Thyroid gland (tissue), 4 donors: ENCODE results near the gene TACR1. TPM values are rescaled to one million over a fixed set of nuclear protein-coding genes. Genes with fewer than 3 reads are reported as not detected.

Source experiments
- DNase-seq, 2 donors: peaks; one replicate each; pipeline ENCODE4 v3.0.0-alpha.2; 2019
- H3K27ac ChIP-seq, 3 donors: fragments of 200-600 bp; sonication (generic); 1 replicate in 2 of 3; 2 replicates in 1 of 3; pipeline ENCODE4 v1.5.1; 2016 to 2019; ENCODE audit warnings: mild to moderate bottlenecking in 1 of 3, moderate library complexity in 1 of 3
- H3K27me3 ChIP-seq: fragments of 200-600 bp; sonication (generic); one replicate; pipeline ENCODE4 v1.5.1; 2019
- H3K36me3 ChIP-seq, 2 donors: fragments of 200-600 bp; sonication (generic); one replicate each; pipeline ENCODE4 v1.5.1; 2016 to 2019
- H3K4me1 ChIP-seq, 2 donors: fragments of 200-600 bp; sonication (generic); one replicate each; pipeline ENCODE4 v1.5.1; 2017 to 2019
- H3K4me3 ChIP-seq, 3 donors: fragments of 200-600 bp; sonication (generic); replicated peaks in 1 of 3; 1 replicate in 2 of 3; 2 replicates in 1 of 3; pipeline ENCODE4 v1.5.1; 2016; ENCODE audit warnings: mild to moderate bottlenecking in 1 of 3
- H3K9me3 ChIP-seq: fragments of 200-600 bp; sonication (generic); one replicate; pipeline ENCODE4 v1.5.1; 2017
- POLR2A ChIP-seq, 2 donors: fragments of 450-650 bp; IDR thresholded peaks; one replicate each; pipeline ENCODE4 v1.6.1; 2017; ENCODE audit warnings: antibody characterized with exemption in 2 of 2, mild to moderate bottlenecking in 2 of 2, moderate library complexity in 1 of 2
- WGBS, 2 donors: methylation state at CpG; one replicate each; pipeline ENCODE4 v1.1.5; 2017; 5-methylcytosine and 5-hydroxymethylcytosine counted together
- intact Hi-C: fragments of 100-400 bp; cut with DNase I; formaldehyde crosslinking; loops from one replicate; pipeline ENCODE4 v1.15.1; 2023
- total RNA-seq, 4 donors: library from RNA; depleted of rRNA; stranded (reverse); fragments of >200 nt; gene quantifications; one replicate each; pipeline ENCODE4 v1.2.3, GENCODE V29; 2016
- TF ChIP-seq, protein P1 (sequence below), 6 experiments: fragments of 200-600 bp in 3 of 6; fragments of 450-650 bp in 3 of 6; sonication (generic) in 3 of 6; IDR thresholded peaks; one replicate each; pipeline ENCODE4 v1.5.1; 2016 to 2019; ENCODE audit warnings: antibody characterized with exemption in 6 of 6, mild to moderate bottlenecking in 2 of 6, inconsistent platforms in 1 of 6, moderate library complexity in 1 of 6

The TACR1 gene
- total RNA-seq, 4 donors from 2014 or later = 0.24 to 2.7 (median 0.63) TPM

DNA sequence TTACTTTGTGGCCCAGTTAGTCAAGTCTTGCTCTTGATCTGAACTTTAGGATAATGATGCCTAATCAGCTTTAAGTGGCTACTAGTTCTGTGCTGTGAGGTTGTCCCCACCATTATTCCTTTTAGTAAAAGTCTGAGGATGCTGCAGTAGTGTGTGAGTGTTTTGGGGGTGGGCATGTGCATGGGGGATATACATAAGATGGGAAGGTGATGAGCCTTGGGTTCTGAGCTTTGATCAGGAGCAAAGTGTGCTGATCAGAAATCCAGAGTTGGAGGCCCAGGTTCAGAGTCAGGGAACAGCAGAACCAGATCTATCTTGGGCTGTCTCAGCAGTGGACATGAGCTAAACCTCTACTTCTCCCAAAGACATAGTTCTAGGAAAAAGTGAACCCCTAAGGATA is 174.1 kb downstream of the TACR1 start:
- Histone ChIP-seq H3K36me3 (no peaks in the 10 kb centered on the region), H3K4me1 (no peaks in the 10 kb centered on the region), H3K9me3 (no peaks in the 10 kb centered on the region), H3K27me3 (no peaks in the 10 kb centered on the region), H3K4me3 (no peak overlapping the region), H3K27ac (no peak overlapping the region)
- intact Hi-C loops = no loop called here
- DNase-seq = no peak
- TF ChIP-seq, protein P1, sequence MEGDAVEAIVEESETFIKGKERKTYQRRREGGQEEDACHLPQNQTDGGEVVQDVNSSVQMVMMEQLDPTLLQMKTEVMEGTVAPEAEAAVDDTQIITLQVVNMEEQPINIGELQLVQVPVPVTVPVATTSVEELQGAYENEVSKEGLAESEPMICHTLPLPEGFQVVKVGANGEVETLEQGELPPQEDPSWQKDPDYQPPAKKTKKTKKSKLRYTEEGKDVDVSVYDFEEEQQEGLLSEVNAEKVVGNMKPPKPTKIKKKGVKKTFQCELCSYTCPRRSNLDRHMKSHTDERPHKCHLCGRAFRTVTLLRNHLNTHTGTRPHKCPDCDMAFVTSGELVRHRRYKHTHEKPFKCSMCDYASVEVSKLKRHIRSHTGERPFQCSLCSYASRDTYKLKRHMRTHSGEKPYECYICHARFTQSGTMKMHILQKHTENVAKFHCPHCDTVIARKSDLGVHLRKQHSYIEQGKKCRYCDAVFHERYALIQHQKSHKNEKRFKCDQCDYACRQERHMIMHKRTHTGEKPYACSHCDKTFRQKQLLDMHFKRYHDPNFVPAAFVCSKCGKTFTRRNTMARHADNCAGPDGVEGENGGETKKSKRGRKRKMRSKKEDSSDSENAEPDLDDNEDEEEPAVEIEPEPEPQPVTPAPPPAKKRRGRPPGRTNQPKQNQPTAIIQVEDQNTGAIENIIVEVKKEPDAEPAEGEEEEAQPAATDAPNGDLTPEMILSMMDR (IDR thresholded peaks at IDR 0.05) = no peak
- no peak for TF ChIP-seq POLR2A (IDR thresholded peaks at IDR 0.05)

DNA sequence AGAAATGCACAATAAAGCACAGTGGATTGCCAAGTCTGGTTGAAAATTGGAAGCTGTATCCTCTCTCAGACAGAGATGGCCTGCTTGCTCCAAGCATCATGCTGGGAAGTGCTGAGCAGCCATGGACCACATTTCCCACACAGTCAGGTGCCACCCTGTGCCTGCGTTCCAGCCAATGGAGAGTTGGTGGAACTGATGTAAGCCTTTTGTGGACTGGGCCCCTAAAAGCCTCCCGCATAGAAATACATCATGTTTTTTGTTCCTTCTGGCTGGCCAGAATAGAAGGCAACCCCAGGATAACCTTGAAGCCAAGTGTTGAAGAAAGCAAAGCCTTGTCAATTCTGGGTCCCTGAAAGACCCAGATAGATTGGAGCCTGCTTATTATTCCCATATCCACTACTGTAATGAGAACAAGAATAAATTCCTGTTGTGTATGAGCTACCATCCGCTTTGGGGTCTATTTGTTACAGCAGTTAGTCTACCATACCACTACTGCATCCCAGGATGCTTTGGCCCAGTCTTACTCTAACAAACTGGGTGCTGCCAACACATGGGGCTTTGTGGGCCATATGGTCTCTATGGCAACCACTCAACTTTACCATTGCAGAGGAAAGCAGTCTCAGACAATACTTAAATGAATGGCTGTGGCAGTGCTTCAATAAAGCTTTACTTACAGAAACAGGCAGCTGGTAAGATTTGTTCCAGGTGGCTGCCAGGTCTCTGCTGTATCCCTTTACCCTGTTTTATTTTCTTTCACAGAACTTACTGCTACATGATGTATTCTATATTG is 175.5 kb downstream of the TACR1 start:
- H3K4me1 ChIP-seq = no peaks in the 10 kb centered on the region
- intact Hi-C loops = no loop called here
- no peak overlapping the region for H3K27ac ChIP-seq
- H3K36me3 ChIP-seq = no peaks in the 10 kb centered on the region
- H3K4me3 ChIP-seq = no peak overlapping the region
- no peak for TF ChIP-seq POLR2A (IDR thresholded peaks at IDR 0.05)
- TF ChIP-seq, protein P1 (IDR thresholded peaks at IDR 0.05) = no peak
- no peaks in the 10 kb centered on the region for H3K27me3 ChIP-seq
- H3K9me3 ChIP-seq = no peaks in the 10 kb centered on the region
- WGBS, 2 donors = 88 to 89% methylated on average over 3 of the region's 3 CpGs
- no peak for DNase-seq

DNA sequence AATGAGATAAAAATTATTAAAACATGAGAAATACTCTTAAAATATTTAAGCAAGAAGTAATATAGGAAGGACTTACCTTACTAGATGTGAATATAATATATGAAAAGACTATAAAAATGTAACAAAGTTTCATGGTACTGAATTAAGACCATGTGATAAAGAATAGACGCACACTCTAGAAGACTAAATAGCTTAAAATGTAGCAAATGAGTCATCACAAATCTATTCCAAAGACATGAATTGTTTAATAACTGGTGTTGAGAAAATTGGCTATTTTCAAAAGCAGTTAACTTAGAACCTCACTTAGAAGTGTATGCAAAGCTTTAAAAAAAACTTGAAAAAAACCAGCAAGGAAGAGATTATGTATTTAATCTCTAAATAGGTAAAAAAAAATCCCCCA is 176.8 kb downstream of the TACR1 start:
- TF ChIP-seq POLR2A (IDR thresholded peaks at IDR 0.05) = no peak
- TF ChIP-seq, protein P1 (IDR thresholded peaks at IDR 0.05) = no peak
- WGBS, 2 donors = 79 to 86% methylated on average over 1 of the region's 1 CpG

DNA sequence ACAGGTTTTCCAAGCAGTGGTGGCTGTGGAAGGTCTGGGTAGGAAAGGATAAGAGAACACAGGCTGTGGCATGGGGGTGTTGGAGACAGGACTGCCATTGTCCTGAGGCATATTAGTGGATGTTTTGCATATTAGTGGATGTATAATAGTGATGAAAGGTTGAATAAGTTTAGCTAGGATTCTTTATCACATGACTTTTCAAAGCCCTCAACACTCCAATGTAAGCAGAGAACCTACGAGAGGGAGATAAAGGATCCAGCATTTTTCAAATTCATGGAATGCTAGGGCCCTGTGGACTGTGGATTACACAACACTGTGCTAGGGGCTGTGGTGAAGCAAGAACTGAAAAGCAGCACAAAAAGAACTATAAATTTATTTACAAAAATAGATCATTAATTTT is 177.6 kb downstream of the TACR1 start:
- DNase-seq = no peak
- H3K9me3 ChIP-seq = no peaks in the 10 kb centered on the region
- WGBS, 2 donors = 84 to 88% methylated on average over 1 of the region's 1 CpG
- no peaks in the 10 kb centered on the region for H3K36me3 ChIP-seq
- TF ChIP-seq POLR2A (IDR thresholded peaks at IDR 0.05) = no peak
- TF ChIP-seq, protein P1 (IDR thresholded peaks at IDR 0.05) = no peak
- intact Hi-C loops = no loop called here
- no peak overlapping the region for H3K27ac ChIP-seq
- H3K4me1 ChIP-seq = no peaks in the 10 kb centered on the region
- H3K4me3 ChIP-seq = no peak overlapping the region
- no peaks in the 10 kb centered on the region for H3K27me3 ChIP-seq

More for the DNA sequence above, 176.8 kb downstream of the TACR1 start:
- Histone ChIP-seq H3K36me3 (no peaks in the 10 kb centered on the region), H3K27me3 (no peaks in the 10 kb centered on the region), H3K4me3 (no peak overlapping the region), H3K27ac (no peak overlapping the region), H3K4me1 (no peaks in the 10 kb centered on the region), H3K9me3 (no peaks in the 10 kb centered on the region)
- no peak for DNase-seq
- intact Hi-C loops = no loop called here

DNA sequence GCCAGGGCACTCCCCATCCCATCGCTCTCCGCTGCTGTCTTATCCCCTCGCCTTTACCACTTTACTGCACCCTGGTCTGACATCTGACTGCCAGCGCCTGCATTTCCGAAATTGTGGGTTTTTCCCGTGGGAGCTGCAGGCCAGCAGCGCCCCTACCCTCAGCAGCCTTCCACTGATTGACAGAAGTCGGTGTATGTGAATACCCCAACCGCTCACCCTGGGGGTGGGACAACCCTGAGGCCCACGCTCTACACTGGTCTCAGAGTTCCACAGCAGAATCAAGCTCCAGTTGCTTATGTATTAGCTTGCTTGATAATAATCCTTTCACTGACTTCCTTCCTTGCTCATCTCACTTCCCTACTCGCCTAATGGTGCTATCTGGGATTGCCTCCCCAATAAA is 178.8 kb downstream of the TACR1 start:
- Histone ChIP-seq H3K27me3 (no peaks in the 10 kb centered on the region), H3K9me3 (no peaks in the 10 kb centered on the region), H3K4me3 (no peak overlapping the region), H3K36me3 (no peaks in the 10 kb centered on the region), H3K4me1 (no peaks in the 10 kb centered on the region), H3K27ac (no peak overlapping the region)
- 94 to 96% methylated on average over 11 of the region's 11 CpGs for WGBS, 2 donors
- DNase-seq = no peak
- intact Hi-C loops = no loop called here
- TF ChIP-seq, protein P1 (IDR thresholded peaks at IDR 0.05) = no peak
- TF ChIP-seq POLR2A (IDR thresholded peaks at IDR 0.05) = no peak
